MM.1S (cell line): Measurements from ENCODE around the gene BRD3.

Source experiments
- DNase-seq: peaks from one replicate; pipeline ENCODE4 v3.0.0-alpha.2; 2015
- H2AFZ ChIP-seq: fragments of 300-600 bp; sonication (generic); 2 replicates; pipeline ENCODE4 v1.6.0; 2016; ENCODE audit warnings: antibody characterized with exemption, low read length
- H3F3A ChIP-seq: fragments of 300-600 bp; sonication (generic); 2 replicates; pipeline ENCODE4 v1.6.1; 2016; ENCODE audit warnings: mild to moderate bottlenecking, antibody characterized with exemption, low read length, moderate library complexity, mixed read lengths; ENCODE audit not compliant: insufficient read depth
- H3K27ac ChIP-seq: fragments of 300-600 bp; sonication (generic); 2 replicates; pipeline ENCODE4 v1.5.1; 2016; ENCODE audit warnings: mild to moderate bottlenecking, low read length
- H3K27me3 ChIP-seq: fragments of 300-600 bp; sonication (generic); replicated peaks from 2 replicates; pipeline ENCODE4 v1.6.0; 2016; ENCODE audit warnings: low read length; ENCODE audit not compliant: insufficient read depth
- H3K36me3 ChIP-seq: fragments of 300-600 bp; sonication (generic); replicated peaks from 2 replicates; pipeline ENCODE4 v1.6.1; 2016; ENCODE audit warnings: mild to moderate bottlenecking, low read length, mixed read lengths; ENCODE audit not compliant: insufficient read depth
- H3K4me1 ChIP-seq: fragments of 300-600 bp; sonication (generic); 2 replicates; pipeline ENCODE4 v1.6.1; 2016; ENCODE audit warnings: low read length, mixed read lengths
- H3K4me2 ChIP-seq: fragments of 300-600 bp; sonication (generic); 2 replicates; pipeline ENCODE4 v1.6.0; 2016; ENCODE audit warnings: low read depth, low read length
- H3K4me3 ChIP-seq: fragments of 300-600 bp; sonication (generic); 2 replicates; pipeline ENCODE4 v1.5.1; 2016; ENCODE audit warnings: low read length, mixed read lengths
- H3K79me2 ChIP-seq: fragments of 300-600 bp; sonication (generic); 2 replicates; pipeline ENCODE4 v1.6.1; 2016; ENCODE audit warnings: mixed run types, low read length, mixed read lengths
- H3K9ac ChIP-seq: fragments of 300-600 bp; sonication (generic); 2 replicates; pipeline ENCODE4 v1.6.1; 2016; ENCODE audit warnings: low read length, mixed read lengths
- H3K9me2 ChIP-seq: fragments of 300-600 bp; sonication (generic); replicated peaks from 2 replicates; pipeline ENCODE4 v1.6.1; 2016; ENCODE audit warnings: mild to moderate bottlenecking, low read length, mixed read lengths; ENCODE audit not compliant: insufficient read depth
- H3K9me3 ChIP-seq: fragments of 300-600 bp; sonication (generic); replicated peaks from 2 replicates; pipeline ENCODE4 v1.6.1; 2016; ENCODE audit warnings: mild to moderate bottlenecking, low read length, mixed read lengths; ENCODE audit not compliant: insufficient read depth
- H4K20me1 ChIP-seq: fragments of 300-600 bp; sonication (generic); 2 replicates; pipeline ENCODE4 v1.6.1; 2016; ENCODE audit warnings: mild to moderate bottlenecking, low read length, moderate library complexity, mixed read lengths; ENCODE audit not compliant: insufficient read depth
- CTCF ChIP-seq: fragments of 300-600 bp; sonication (generic); IDR thresholded peaks from 2 replicates; pipeline ENCODE4 v1.5.1; 2016; ENCODE audit warnings: antibody characterized with exemption, low read length, mixed read lengths
- EZH2 ChIP-seq: fragments of 300-600 bp; sonication (generic); optimal IDR thresholded peaks from 2 replicates; pipeline ENCODE3; 2017; ENCODE audit warnings: low read depth, mild to moderate bottlenecking, antibody characterized with exemption, low read length, mixed read lengths
- EZH2phosphoT487 ChIP-seq: fragments of 300-600 bp; sonication (generic); IDR thresholded peaks from 2 replicates; pipeline ENCODE4 v1.6.1; 2018; ENCODE audit warnings: antibody characterized with exemption, low read length

The BRD3 gene

GRCh38 chr9:133987946-133988665 lies 79.7 kb downstream of the BRD3 start:
- H3K36me3 ChIP-seq = no peaks in the 10 kb centered on the region
- H3K27ac ChIP-seq = no peak overlapping the region
- no peaks in the 10 kb centered on the region for H4K20me1 ChIP-seq
- H3K9ac ChIP-seq = no peak overlapping the region
- no peaks in the 10 kb centered on the region for H3F3A ChIP-seq
- no peaks in the 10 kb centered on the region for H3K79me2 ChIP-seq
- no peak for TF ChIP-seq EZH2
- DNase-seq = no peak
- H2AFZ ChIP-seq = no peak overlapping the region
- H3K27me3 ChIP-seq = peaks cover 11% of the 10 kb centered on the region
- no peak overlapping the region for H3K4me2 ChIP-seq
- no peaks in the 10 kb centered on the region for H3K9me3 ChIP-seq
- H3K9me2 ChIP-seq = no peaks in the 10 kb centered on the region
- H3K4me3 ChIP-seq = no peak overlapping the region
- H3K4me1 ChIP-seq = no peaks in the 10 kb centered on the region

- H3K79me2 ChIP-seq = no peaks in the 10 kb centered on the region
- no peak overlapping the region for H2AFZ ChIP-seq
- H3K9ac ChIP-seq = no peak overlapping the region
- H3K4me3 ChIP-seq = no peak overlapping the region
- TF ChIP-seq CTCF (no peak), EZH2phosphoT487 (no peak), EZH2 (no peak)
- H3K4me1 ChIP-seq = no peaks in the 10 kb centered on the region
- no peaks in the 10 kb centered on the region for H3K9me2 ChIP-seq
- no peak overlapping the region for H3K27ac ChIP-seq
- no peak overlapping the region for H3K4me2 ChIP-seq
- no peaks in the 10 kb centered on the region for H3K9me3 ChIP-seq
- DNase-seq = no peak
- no peaks in the 10 kb centered on the region for H4K20me1 ChIP-seq
- no peaks in the 10 kb centered on the region for H3F3A ChIP-seq
- peaks cover 9% of the 10 kb centered on the region for H3K27me3 ChIP-seq
- H3K36me3 ChIP-seq = no peaks in the 10 kb centered on the region
These were observed 80.4 kb downstream of the BRD3 start for GRCh38 chr9:133987446-133987788.

- no peaks in the 10 kb centered on the region for H3K9me2 ChIP-seq
- H3K36me3 ChIP-seq = no peaks in the 10 kb centered on the region
- DNase-seq = no peak
- no peaks in the 10 kb centered on the region for H3K4me1 ChIP-seq
- TF ChIP-seq EZH2phosphoT487 = no peak
- TF ChIP-seq CTCF = no peak
- no peak for TF ChIP-seq EZH2
- no peak overlapping the region for H3K27ac ChIP-seq
- H3K9me3 ChIP-seq = no peaks in the 10 kb centered on the region
- no peaks in the 10 kb centered on the region for H3F3A ChIP-seq
- H4K20me1 ChIP-seq = no peaks in the 10 kb centered on the region
- H3K4me2 ChIP-seq = no peak overlapping the region
- no peaks in the 10 kb centered on the region for H3K79me2 ChIP-seq
- no peak overlapping the region for H3K9ac ChIP-seq
- H3K4me3 ChIP-seq = no peak overlapping the region
- H3K27me3 ChIP-seq = peaks cover 11% of the 10 kb centered on the region
- H2AFZ ChIP-seq = no peak overlapping the region
These were observed 80.9 kb downstream of the BRD3 start for GRCh38 chr9:133986774-133987445.

GRCh38 chr9:133986061-133986460 lies 81.8 kb downstream of the BRD3 start:
- Histone ChIP-seq H3K27ac (no peak overlapping the region), H4K20me1 (no peaks in the 10 kb centered on the region), H2AFZ (no peak overlapping the region), H3K4me2 (no peak overlapping the region), H3K9me2 (no peaks in the 10 kb centered on the region), H3K27me3 (peaks cover 15% of the 10 kb centered on the region), H3K36me3 (no peaks in the 10 kb centered on the region), H3K9ac (no peak overlapping the region), H3K4me3 (no peak overlapping the region), H3K79me2 (no peaks in the 10 kb centered on the region), H3F3A (no peaks in the 10 kb centered on the region), H3K9me3 (no peaks in the 10 kb centered on the region), H3K4me1 (no peaks in the 10 kb centered on the region)
- no peak for TF ChIP-seq EZH2
- no peak for TF ChIP-seq CTCF
- no peak for TF ChIP-seq EZH2phosphoT487
- DNase-seq = no peak
